ENCODE measurements around the gene ZNF331.
"Not testable (repeated sequence)": the region's sequence is repeated elsewhere in the genome, so short reads cannot be mapped to it uniquely, and the experiment has no call there.

ZNF331 gene

GRCh38 chr19:53537521-53538377, at the start of gene ZNF331:
Gene ZNF331, plus strand, starts transcription at chr19:53538145. Its CDS starts 31,232 bp downstream, at chr19:53569377.
- peak; percentile 89 for DNase-seq

- DNase-seq: no peak
These were observed 45.8 kb upstream of the ZNF331 start for GRCh38 chr19:53492153-53492552.

GRCh38 chr19:53497311-53498023, 40.5 kb upstream of the ZNF331 start:
- DNase-seq: not testable (repeated sequence)

- not testable (repeated sequence) for DNase-seq
These were observed 39.9 kb upstream of the ZNF331 start for GRCh38 chr19:53498024-53498395.

DNA sequence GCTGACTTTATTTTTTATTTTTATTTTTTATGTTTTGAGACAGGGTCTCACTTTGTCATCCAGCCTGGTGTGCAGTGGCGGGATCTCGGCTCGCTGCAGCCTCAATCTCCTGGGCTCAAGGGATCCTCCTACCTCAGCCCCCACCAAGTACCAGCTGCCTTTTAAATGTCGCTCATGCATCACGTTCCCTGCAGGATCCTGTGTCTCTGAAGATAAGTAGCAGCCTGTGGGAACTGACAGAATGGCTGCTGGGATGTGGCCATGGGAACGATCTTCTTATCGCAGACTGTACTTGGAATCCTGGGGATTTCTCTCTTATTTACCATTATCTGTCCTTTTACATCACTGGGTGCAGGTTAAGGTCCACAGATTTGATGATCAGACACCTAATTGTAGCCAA, 34.8 kb upstream of the ZNF331 start:
- not testable (repeated sequence) for DNase-seq

GRCh38 chr19:53503671-53504364, 34.1 kb upstream of the ZNF331 start:
- not testable (repeated sequence) for DNase-seq

DNA sequence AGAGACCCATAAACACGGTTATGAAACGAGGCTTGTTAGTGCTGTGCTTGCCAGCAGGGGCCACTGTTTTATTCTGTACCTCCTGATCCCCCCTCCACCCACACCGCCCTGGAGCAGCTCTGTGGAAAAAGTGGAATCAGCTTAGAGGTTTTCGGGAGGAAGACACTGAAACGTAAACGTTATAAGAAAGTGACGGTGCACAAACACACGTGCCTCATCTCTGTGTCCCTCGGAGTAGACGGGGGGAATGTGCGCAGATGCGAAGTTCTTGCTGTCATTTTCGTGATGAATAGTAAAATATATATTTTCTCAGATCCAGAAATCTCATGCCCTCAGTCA, 33.6 kb upstream of the ZNF331 start:
- not testable (repeated sequence) for DNase-seq

- DNase-seq: no peak
These were observed 33.1 kb upstream of the ZNF331 start for GRCh38 chr19:53504885-53505284.

DNA sequence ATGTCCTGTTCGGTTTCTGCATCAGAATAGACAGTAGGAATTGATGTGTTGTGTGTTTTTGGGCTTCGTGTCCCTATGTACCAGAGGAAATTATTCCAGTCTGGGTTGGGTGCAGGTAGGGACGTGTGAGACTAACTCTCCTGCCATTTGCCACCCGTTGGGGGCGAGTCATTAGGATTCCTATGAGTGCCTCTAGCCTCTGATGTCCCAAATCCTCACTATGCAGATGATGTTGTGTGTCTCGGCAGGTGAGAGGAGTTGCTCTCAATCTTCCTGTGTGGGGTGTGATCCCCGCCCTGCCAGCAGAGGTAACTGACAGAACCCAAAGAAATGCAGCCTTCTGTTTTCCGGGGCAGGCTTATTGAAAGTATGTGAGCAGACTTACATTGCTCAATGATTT, 31.2 kb upstream of the ZNF331 start:
- DNase-seq: no peak

DNA sequence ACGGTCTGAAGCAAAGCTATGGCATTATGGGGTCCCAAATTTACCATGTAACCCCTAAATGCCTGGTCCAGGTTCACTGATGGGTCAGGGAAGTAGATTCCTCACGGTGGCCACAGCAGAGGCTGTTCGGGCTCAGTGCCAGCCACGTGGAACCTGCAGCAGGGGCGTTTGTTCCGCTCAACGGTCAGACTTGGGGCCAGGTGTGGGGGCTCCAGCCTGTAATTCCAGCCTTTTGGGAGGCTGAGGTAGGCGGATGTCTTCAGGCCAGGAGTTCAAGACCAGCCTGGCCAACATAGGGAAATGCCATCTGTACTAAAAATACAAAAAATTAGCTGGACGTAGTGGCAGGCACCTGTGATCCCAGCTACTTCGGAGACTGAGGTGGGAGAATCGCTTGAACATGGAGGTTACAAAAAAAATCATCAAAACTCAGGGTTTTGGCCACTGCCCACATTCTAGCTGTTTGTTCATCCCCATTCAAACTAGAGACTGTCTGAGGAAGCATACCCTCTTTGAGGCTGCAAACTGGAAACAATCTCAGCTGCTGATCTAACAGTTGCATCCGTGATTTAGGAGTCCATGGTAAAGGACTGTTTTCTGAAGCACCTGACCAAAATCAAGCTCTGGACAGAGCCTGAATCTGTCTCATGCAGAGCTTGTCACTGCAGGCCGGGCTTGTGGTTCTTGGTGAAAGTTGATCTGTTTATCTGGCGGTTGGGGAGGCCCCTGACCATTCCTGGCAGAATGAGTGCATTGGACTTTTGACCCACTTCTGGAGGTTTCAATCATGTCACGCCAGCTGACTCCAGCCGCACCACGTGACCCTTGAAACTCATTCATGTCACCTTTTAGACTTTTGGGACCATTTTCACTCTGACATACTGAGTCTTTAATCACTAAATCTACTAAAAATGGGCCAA, 30.2 kb upstream of the ZNF331 start:
- no peak for DNase-seq

DNA sequence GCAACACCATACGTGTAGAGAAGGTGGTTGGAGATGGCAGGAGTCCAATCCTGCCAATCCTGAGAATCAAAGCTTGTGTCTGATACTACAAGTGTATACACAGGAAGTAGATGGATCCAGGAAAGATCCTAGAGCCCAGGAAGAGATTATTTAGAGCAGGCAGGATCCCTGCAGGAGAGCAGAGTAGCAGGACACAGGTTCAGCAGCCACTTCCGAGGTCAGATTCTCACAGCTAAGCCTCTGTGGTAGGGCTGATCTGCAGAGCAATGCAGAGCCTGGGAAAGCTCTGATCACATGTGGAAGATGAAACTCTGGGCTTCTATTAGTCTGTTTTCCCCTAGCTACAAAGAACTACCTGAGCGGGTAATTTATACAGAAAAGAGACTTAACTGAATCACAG, 28.5 kb upstream of the ZNF331 start:
- no peak for DNase-seq

DNA sequence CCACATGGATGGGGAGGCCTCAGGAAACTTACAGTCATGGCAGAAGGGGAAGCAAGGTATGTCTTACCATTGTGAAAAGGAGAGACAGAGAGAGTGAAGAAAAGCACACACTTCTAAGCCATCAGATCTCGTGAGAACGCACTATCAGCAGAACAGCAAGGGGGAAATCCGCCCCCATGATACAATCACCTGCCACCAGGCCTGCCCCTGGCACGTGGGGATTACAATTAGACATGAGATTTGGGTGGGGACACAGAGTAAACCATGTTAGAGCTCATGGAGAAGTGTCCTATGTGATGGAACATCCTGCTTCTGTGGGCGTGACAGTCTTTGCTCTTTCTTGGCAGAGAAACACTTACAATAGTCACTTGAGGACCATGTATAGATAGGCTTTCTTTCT, 28.1 kb upstream of the ZNF331 start:
- DNase-seq: no peak

DNA sequence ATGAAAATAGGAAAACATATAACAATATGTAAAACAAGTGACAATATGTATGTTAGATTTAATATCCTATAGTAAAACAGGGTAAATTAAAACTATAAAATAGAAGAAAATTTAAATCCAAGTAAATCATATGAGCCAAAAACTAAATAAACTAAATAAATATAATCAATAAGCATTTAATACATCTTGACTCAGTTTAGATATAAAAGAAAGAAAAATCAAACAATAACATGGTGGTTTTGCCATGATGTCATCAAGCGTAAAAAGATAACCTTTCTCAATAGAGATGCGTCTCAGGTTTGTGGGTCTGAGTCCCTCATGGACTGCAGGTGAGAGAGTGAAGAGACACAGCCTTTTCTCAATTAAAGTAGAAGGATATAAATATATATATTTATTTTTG, 26.6 kb upstream of the ZNF331 start:
- no peak for DNase-seq

- peak; percentile 45 for DNase-seq
These were observed 26.0 kb upstream of the ZNF331 start for GRCh38 chr19:53511933-53512374.

GRCh38 chr19:53515047-53515446, 22.9 kb upstream of the ZNF331 start:
- DNase-seq: not testable (repeated sequence)

- DNase-seq: no peak
These were observed 20.7 kb upstream of the ZNF331 start for GRCh38 chr19:53517114-53517741.

DNA sequence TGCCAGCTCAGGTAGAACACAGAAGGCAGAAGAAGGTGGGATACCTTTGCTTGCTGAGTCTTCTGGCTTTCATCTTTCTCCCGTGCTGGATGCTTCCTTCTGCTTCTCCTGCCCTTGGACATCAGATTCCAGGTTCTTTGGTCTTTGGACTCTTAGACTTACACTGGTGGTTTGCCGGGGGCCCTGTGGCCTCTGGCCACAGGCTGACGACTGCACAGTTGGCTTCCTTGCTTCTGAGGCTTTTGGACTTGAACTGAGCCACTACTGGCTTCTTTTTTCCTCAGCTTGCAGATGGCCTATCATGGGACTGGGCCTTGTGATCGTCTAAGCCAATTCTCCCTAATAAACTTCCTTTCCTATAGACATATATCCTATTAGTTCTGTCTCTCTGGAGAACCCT, 19.8 kb upstream of the ZNF331 start:
- no peak for DNase-seq

DNA sequence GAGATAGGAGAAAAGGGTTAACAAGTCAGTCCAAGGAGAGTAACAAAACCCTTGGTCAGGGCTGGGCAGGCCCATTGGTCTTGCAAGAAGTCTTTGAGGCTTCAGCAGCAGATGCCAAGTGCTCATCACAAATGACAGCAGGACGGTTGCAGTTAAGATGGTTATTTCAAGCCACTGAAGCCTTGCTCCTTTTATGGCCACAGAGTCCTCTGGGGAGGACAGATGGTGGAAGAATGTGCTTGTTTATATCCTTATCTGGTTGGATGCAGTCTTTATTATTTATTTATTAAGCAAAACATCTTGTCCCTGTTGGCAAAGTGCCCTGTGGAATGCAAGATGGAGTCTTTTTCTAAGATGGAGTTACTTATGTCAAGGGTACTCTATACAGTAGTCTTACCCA, 19.2 kb upstream of the ZNF331 start:
- no peak for DNase-seq

- no peak for DNase-seq
These were observed 18.5 kb upstream of the ZNF331 start for GRCh38 chr19:53519446-53519845.

GRCh38 chr19:53520163-53520546, 17.8 kb upstream of the ZNF331 start:
- DNase-seq: no peak

GRCh38 chr19:53520547-53521372, 17.2 kb upstream of the ZNF331 start:
- peak; percentile 90 for DNase-seq
